Mesothelial cell of epicardium (in vitro differentiated cells): Measurements from ENCODE around the gene GRAMD1B. TPM values are rescaled to one million over a fixed set of nuclear protein-coding genes. Genes with fewer than 3 reads are reported as not detected.

Source experiments
- DNase-seq, 2 experiments: peaks; one replicate each; pipeline ENCODE4 v3.0.0; 2021; ENCODE audit warnings: low spot score in 2 of 2; ENCODE audit not compliant: unreplicated experiment in 2 of 2
- H3K27ac Mint-ChIP-seq: 2 replicates; pipeline ENCODE4 v1.8.0; 2021; ENCODE audit warnings: mixed read lengths
- H3K27me3 Mint-ChIP-seq: 2 replicates; pipeline ENCODE4 v1.8.0; 2021; ENCODE audit warnings: low read depth, mixed read lengths
- H3K36me3 Mint-ChIP-seq: 2 replicates; pipeline ENCODE4 v1.8.0; 2021; ENCODE audit warnings: mixed read lengths
- H3K4me1 Mint-ChIP-seq: 2 replicates; pipeline ENCODE4 v1.8.0; 2021; ENCODE audit warnings: mixed read lengths
- H3K4me3 Mint-ChIP-seq: 2 replicates; pipeline ENCODE4 v1.8.0; 2021; ENCODE audit warnings: mild to moderate bottlenecking, moderate library complexity, mixed read lengths
- H3K9me3 Mint-ChIP-seq: 2 replicates; pipeline ENCODE4 v1.8.0; 2021; ENCODE audit warnings: mixed read lengths
- CTCF ChIP-seq: fragments of 200-600 bp; sonication (generic); IDR thresholded peaks from one replicate; pipeline ENCODE4 v1.5.0; 2021; ENCODE audit warnings: antibody characterized with exemption; ENCODE audit not compliant: unreplicated experiment
- total RNA-seq: library from RNA; stranded (reverse); gene quantifications from 3 replicates; pipeline ENCODE4 v1.2.1, GENCODE V29; 2021

GRAMD1B gene
- total RNA-seq, 1 donor from 2014 or later: 8.4 TPM

- H3K27me3 Mint-ChIP-seq: no peaks in the 10 kb centered on the region
- no peaks in the 10 kb centered on the region for H3K4me1 Mint-ChIP-seq
- no peak overlapping the region for H3K27ac Mint-ChIP-seq
- no peak for DNase-seq
- no peak overlapping the region for H3K4me3 Mint-ChIP-seq
- TF ChIP-seq CTCF: no peak
- H3K9me3 Mint-ChIP-seq: no peaks in the 10 kb centered on the region
- no peaks in the 10 kb centered on the region for H3K36me3 Mint-ChIP-seq
Observed at GRCh38 chr11:123449436-123449835, 19.4 kb downstream of the GRAMD1B start.

DNA sequence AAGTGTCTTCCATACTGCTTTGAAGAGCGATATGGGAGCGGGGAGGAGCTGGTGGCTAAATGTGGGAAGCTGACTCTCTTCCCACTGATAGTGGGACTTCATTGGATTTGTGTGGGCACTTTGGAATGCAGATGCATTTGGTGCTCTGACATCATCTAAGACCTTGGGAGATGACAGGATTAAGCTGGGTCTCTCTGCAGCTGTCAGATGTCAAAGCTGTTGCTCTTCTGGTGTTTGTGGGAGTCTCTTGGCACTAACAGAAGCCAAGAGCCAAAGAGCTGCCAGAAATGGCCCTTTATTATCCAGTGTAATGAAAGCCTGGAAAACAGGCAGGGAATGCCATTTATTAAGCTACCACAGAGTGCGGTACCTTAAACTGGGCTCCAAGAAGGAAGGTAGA lies 20.6 kb downstream of the GRAMD1B start:
- H3K4me1 Mint-ChIP-seq: no peaks in the 10 kb centered on the region
- no peak overlapping the region for H3K4me3 Mint-ChIP-seq
- no peak overlapping the region for H3K27ac Mint-ChIP-seq
- no peak for TF ChIP-seq CTCF
- H3K9me3 Mint-ChIP-seq: no peaks in the 10 kb centered on the region
- DNase-seq: no peak
- H3K36me3 Mint-ChIP-seq: no peaks in the 10 kb centered on the region
- no peaks in the 10 kb centered on the region for H3K27me3 Mint-ChIP-seq

DNA sequence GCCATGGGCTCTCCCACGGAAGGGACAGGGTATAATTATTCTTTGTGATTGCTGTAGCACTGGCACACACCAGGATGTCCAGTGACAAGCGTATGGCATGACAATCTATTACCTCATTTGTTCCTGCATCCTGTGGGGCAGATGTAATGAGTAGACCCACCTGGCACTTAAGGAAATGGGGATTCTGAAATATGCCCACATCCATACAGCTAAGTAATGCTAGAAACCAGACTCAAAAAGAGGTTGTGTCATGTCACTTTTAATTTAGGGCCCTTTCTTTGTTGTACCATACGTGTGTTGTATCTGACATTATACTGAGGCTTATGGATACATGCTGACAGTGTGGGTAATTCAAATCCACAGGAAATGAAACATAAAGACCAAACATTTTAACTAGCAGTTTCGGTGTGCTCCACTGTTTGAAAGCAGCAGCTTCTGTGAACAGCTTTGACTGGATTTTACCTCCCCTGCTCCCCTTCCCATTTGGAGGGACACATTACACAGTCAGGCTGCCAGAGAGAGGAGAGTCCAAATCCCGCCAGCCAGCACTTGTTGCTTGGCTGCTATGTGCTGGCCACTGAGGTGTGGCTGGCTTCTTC lies 21.2 kb downstream of the GRAMD1B start:
- H3K9me3 Mint-ChIP-seq: no peaks in the 10 kb centered on the region
- no peak for TF ChIP-seq CTCF
- H3K27ac Mint-ChIP-seq: no peak overlapping the region

DNA sequence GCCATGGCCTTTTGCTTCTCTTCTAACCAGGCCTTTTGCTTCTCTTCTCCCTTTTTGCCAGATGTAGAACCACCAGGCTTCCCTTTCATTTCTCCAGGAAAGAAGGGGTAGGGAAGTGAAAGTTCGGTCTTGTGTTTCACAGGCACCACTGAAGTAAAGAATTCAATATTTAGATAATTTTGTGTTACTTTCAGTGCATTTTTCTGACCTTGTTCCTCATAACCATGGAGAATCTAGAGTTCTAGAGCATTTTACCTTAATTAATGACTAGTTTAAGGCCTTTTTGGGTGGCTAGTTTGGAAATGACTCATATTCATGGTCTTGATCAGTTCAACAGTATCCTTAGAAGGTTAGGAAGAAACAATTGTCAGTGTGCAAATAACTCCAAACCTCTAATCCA lies 22.7 kb downstream of the GRAMD1B start:
- H3K27ac Mint-ChIP-seq: no peak overlapping the region
- DNase-seq: no peak
- H3K4me3 Mint-ChIP-seq: no peak overlapping the region
- no peaks in the 10 kb centered on the region for H3K36me3 Mint-ChIP-seq
- H3K4me1 Mint-ChIP-seq: no peaks in the 10 kb centered on the region
- no peak for TF ChIP-seq CTCF
- H3K9me3 Mint-ChIP-seq: no peaks in the 10 kb centered on the region
- no peaks in the 10 kb centered on the region for H3K27me3 Mint-ChIP-seq

More for the DNA sequence above, 21.2 kb downstream of the GRAMD1B start:
- Mint-ChIP-seq H3K4me1 (no peaks in the 10 kb centered on the region), H3K4me3 (no peak overlapping the region), H3K36me3 (no peaks in the 10 kb centered on the region), H3K27me3 (no peaks in the 10 kb centered on the region)
- DNase-seq: no peak

DNA sequence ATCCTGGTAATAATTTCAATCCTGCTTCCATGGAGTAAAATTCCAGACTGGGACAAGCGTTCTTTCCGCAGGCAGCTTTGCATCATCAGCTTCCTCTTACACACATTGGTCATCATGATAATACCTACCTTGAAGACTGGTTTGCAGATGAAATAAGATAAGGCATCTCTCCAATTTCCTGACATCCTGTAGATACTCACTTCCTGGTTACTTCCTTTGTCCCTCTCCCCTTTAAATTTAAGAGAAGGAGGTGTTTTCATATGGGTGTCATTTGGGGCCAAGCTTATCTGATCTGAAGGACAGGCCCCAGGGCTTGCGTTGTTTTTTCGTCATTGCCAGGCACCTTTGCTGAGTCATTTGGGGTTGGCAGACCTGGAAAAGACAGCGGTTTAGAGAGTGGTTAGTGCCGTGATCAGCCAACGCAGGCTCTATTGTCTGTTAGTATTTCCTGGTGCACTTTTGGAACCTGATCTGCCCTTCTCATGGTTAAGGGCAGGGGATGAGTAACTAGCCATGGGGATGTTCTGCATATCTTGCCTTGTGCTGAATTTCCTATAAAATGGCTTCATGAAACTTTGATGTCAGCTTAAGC lies 24.1 kb downstream of the GRAMD1B start:
- Mint-ChIP-seq H3K4me3 (no peak overlapping the region), H3K36me3 (no peaks in the 10 kb centered on the region), H3K27me3 (no peaks in the 10 kb centered on the region), H3K9me3 (no peaks in the 10 kb centered on the region), H3K4me1 (no peaks in the 10 kb centered on the region), H3K27ac (no peak overlapping the region)
- DNase-seq: no peak
- TF ChIP-seq CTCF: no peak
